Rectal smooth muscle tissue (tissue), 1 donor: ENCODE results near the gene HPGDS.

Experiments used
- H3K27ac ChIP-seq: one replicate; pipeline ENCODE4 v1.7.0; 2013; ENCODE audit warnings: low read depth, low read length, inconsistent platforms
- H3K27me3 ChIP-seq: one replicate; pipeline ENCODE4 v1.7.0; 2013; ENCODE audit warnings: low read length; ENCODE audit not compliant: control insufficient read depth, insufficient read depth
- H3K36me3 ChIP-seq: one replicate; pipeline ENCODE4 v1.7.0; 2013; ENCODE audit warnings: low read length; ENCODE audit not compliant: control insufficient read depth, insufficient read depth
- H3K4me1 ChIP-seq: one replicate; pipeline ENCODE4 v1.7.0; 2013; ENCODE audit warnings: low read length; ENCODE audit not compliant: control insufficient read depth, insufficient read depth
- H3K4me3 ChIP-seq: one replicate; pipeline ENCODE4 v1.7.0; 2013; ENCODE audit warnings: low read length
- H3K9ac ChIP-seq: one replicate; pipeline ENCODE4 v1.7.0; 2013; ENCODE audit warnings: low read length

The HPGDS gene

GRCh38 chr4:94267037-94267436, 75.6 kb downstream of the HPGDS start:
- H3K27ac ChIP-seq, result no peak overlapping the region
- no peaks in the 10 kb centered on the region for H3K4me1 ChIP-seq
- no peak overlapping the region for H3K9ac ChIP-seq
- no peak overlapping the region for H3K4me3 ChIP-seq
- no peaks in the 10 kb centered on the region for H3K36me3 ChIP-seq
- H3K27me3 ChIP-seq, result no peaks in the 10 kb centered on the region

GRCh38 chr4:94262163-94263016, 80.2 kb downstream of the HPGDS start:
- H3K9ac ChIP-seq, result no peak overlapping the region
- H3K27ac ChIP-seq, result no peak overlapping the region
- H3K36me3 ChIP-seq, result no peaks in the 10 kb centered on the region
- no peaks in the 10 kb centered on the region for H3K27me3 ChIP-seq
- no peak overlapping the region for H3K4me3 ChIP-seq
- no peaks in the 10 kb centered on the region for H3K4me1 ChIP-seq

GRCh38 chr4:94256828-94257227, 85.8 kb downstream of the HPGDS start:
- Histone ChIP-seq H3K4me3 (no peak overlapping the region), H3K9ac (no peak overlapping the region), H3K36me3 (no peaks in the 10 kb centered on the region), H3K4me1 (no peaks in the 10 kb centered on the region), H3K27me3 (no peaks in the 10 kb centered on the region), H3K27ac (no peak overlapping the region)

- Histone ChIP-seq H3K4me1 (no peaks in the 10 kb centered on the region), H3K27ac (no peak overlapping the region), H3K36me3 (no peaks in the 10 kb centered on the region), H3K27me3 (no peaks in the 10 kb centered on the region), H3K9ac (no peak overlapping the region), H3K4me3 (no peak overlapping the region)
Observed at GRCh38 chr4:94256144-94256783, 86.4 kb downstream of the HPGDS start.

- Histone ChIP-seq H3K27me3 (no peaks in the 10 kb centered on the region), H3K9ac (no peak overlapping the region), H3K36me3 (no peaks in the 10 kb centered on the region), H3K4me3 (no peak overlapping the region), H3K27ac (no peak overlapping the region), H3K4me1 (no peaks in the 10 kb centered on the region)
Observed at GRCh38 chr4:94253036-94253435, 89.6 kb downstream of the HPGDS start.

GRCh38 chr4:94251094-94251493, 91.5 kb downstream of the HPGDS start:
- Histone ChIP-seq H3K27me3 (no peaks in the 10 kb centered on the region), H3K9ac (no peak overlapping the region), H3K27ac (no peak overlapping the region), H3K36me3 (no peaks in the 10 kb centered on the region), H3K4me3 (no peak overlapping the region), H3K4me1 (no peaks in the 10 kb centered on the region)
